ENCODE data around the gene NAB2. TPM values are rescaled to one million over a fixed set of nuclear protein-coding genes. Genes with fewer than 3 reads are reported as not detected.
A peak's percentile ranks its signal among the peaks of the same experiment; 100 is the strongest.

The NAB2 gene
- total and polyA plus RNA-seq, 9 of the 15 experiments (the other 6 are each of a cell fraction or from before 2014, with no cell fraction given): 0.45 to 40.9 (median 20.4) TPM

GRCh38 chr12:57090924-57091637 lies 2.2 kb downstream of the NAB2 start:
- H4K20me1 ChIP-seq (replicated peaks; ENCODE audit: control insufficient read depth, insufficient read depth, low read length): peaks cover 5% of the 10 kb centered on the region
- H3K36me3 ChIP-seq (ENCODE audit: control insufficient read depth, insufficient read depth, low read length): peaks cover 52% of the 10 kb centered on the region
- DNase-seq (ENCODE audit: extremely low read depth in 1 of 4, low spot score in 3 of 4) (no peak), FAIRE-seq (no peak), ATAC-seq (no peak)
- BruUV-seq (replicated peaks): no TSS peak
- peaks cover 32 to 73% of the 10 kb centered on the region in 2 experiments for H3K4me1 ChIP-seq (replicated peaks in 1 of 2; ENCODE audit: control insufficient read depth in 2 of 2, insufficient read depth in 2 of 2, low read length in 2 of 2)
- POLR2A ChIA-PET: interaction anchor here (0.7 to 6.0 kb wide), 6 partner anchors 11 to 1145 kb away, joined by 3 to 44 read pairs (median 6); partner anchors contain the start of genes NEMP1 and STAT6
- peaks cover 42% of the 10 kb centered on the region for H3K79me2 ChIP-seq (ENCODE audit: control insufficient read depth, insufficient read depth, low read length)
- no peak overlapping the region for H2AFZ ChIP-seq (ENCODE audit: low read depth, low read length)
- WGBS (ENCODE audit: insufficient coverage, low coverage, missing lambda C conversion rate): 93% methylated on average over 19 of the region's 22 CpGs
- no peaks in the 10 kb centered on the region for H3K9me1 ChIP-seq (ENCODE audit: control insufficient read depth, insufficient read depth, low read length)
- H3K4me2 ChIP-seq (ENCODE audit: insufficient read depth, low read length): peak overlapping the region; percentile 76
- no peaks in the 10 kb centered on the region for H3K9me3 ChIP-seq (replicated peaks; ENCODE audit: control insufficient read depth, insufficient read depth, low read depth, low read length)
- H3K9ac ChIP-seq (ENCODE audit: insufficient read depth in 1 of 2, low read depth in 2 of 2, low read length in 2 of 2): peak overlapping the region; percentile 52 to 80; a peak in 2 of 4 replicates
- no peaks in the 10 kb centered on the region; a peak in 1 of 5 replicates for H3K27me3 ChIP-seq (ENCODE audit: control insufficient read depth in 2 of 2, insufficient read depth in 2 of 2, low read length in 2 of 2)
- TF ChIP-seq WHSC1 (IDR thresholded peaks at IDR 0.05; ENCODE audit: low read length) (peak; percentile 60), POLR2G (IDR thresholded peaks at IDR 0.05; ENCODE audit: low read depth, low read length) (0 out of 2 replicates have a peak, but pooled peaks have one; percentile 51), ZBTB40 (IDR thresholded peaks at IDR 0.05) (no peak), ZBTB40 (CRISPR knock-in tag; IDR thresholded peaks at IDR 0.05) (no peak), RBFOX2 (IDR thresholded peaks at IDR 0.05; ENCODE audit: low read depth, low read length) (peak; percentile 26; the same call in 1 of the 2 replicates)
- TF ChIP-seq, protein P1, sequence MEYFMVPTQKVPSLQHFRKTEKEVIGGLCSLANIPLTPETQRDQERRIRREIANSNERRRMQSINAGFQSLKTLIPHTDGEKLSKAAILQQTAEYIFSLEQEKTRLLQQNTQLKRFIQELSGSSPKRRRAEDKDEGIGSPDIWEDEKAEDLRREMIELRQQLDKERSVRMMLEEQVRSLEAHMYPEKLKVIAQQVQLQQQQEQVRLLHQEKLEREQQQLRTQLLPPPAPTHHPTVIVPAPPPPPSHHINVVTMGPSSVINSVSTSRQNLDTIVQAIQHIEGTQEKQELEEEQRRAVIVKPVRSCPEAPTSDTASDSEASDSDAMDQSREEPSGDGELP (CRISPR knock-in tag; IDR thresholded peaks at IDR 0.05; ENCODE audit: borderline replicate concordance): peak; percentile 14; the same call in 1 of the 2 replicates
- peak overlapping the region; percentile 37; the same call in 1 of the 2 replicates for H3K4me3 ChIP-seq
- intact Hi-C loops (cut with micrococcal nuclease) (no loop called here), in situ Hi-C loops (cut with MboI) (no loop called here)
- no peak overlapping the region for H3K27ac ChIP-seq (ENCODE audit: extremely low read depth, low read depth, low read length)
- CTCF ChIA-PET (ENCODE audit: low intra/inter-chr PET ratio): no interaction called here

Measured in K562 (cell line).